IMR-90 (cell line): Measurements from ENCODE around the gene AMOTL1.

ENCODE experiments used
- CTCF ChIP-seq: conservative IDR thresholded peaks from 2 replicates; pipeline ENCODE4 v1.5.1; 2012; ENCODE audit warnings: mild to moderate bottlenecking, low read depth, low read length, improper control_type of control experiment
- ELK1 ChIP-seq: fragments of 150-350 bp; IDR thresholded peaks from 2 replicates; pipeline ENCODE4 v1.6.1; 2016; ENCODE audit warnings: low read depth, mild to moderate bottlenecking, low read length, moderate library complexity, borderline replicate concordance
- RFX5 ChIP-seq: IDR thresholded peaks from 2 replicates; pipeline ENCODE4 v1.8.0; 2012; ENCODE audit warnings: low read depth, mild to moderate bottlenecking, low read length, moderate library complexity

GRCh38 chr11:94820480-94820879 lies 52.3 kb downstream of the AMOTL1 start:
- TF ChIP-seq CTCF (no peak), RFX5 (no peak), ELK1 (no peak)
